Measurements from ENCODE around the gene VTI1A.
A peak's percentile ranks its signal among the peaks of the same experiment; 100 is the strongest.

Gene VTI1A

GRCh38 chr10:112766636-112767035, 319.6 kb downstream of the VTI1A start:
- DNase-seq = no peak

- no peak for DNase-seq
Measured at GRCh38 chr10:112767156-112767555, 320.1 kb downstream of the VTI1A start.

GRCh38 chr10:112768121-112768520, 321.1 kb downstream of the VTI1A start:
- no peak for DNase-seq

GRCh38 chr10:112769081-112769480, 322.1 kb downstream of the VTI1A start:
- no peak for DNase-seq

GRCh38 chr10:112769611-112770370, 322.8 kb downstream of the VTI1A start:
- no peak for DNase-seq

GRCh38 chr10:112771733-112772132, 324.7 kb downstream of the VTI1A start:
- no peak for DNase-seq

- no peak for DNase-seq
Measured at GRCh38 chr10:112773783-112774182, 326.8 kb downstream of the VTI1A start.

GRCh38 chr10:112774210-112774609, 327.2 kb downstream of the VTI1A start:
- no peak for DNase-seq

GRCh38 chr10:112774798-112775197, 327.8 kb downstream of the VTI1A start:
- DNase-seq = no peak

- no peak for DNase-seq
Measured at GRCh38 chr10:112775381-112775780, 328.4 kb downstream of the VTI1A start.

GRCh38 chr10:112775892-112776674, 329.1 kb downstream of the VTI1A start:
- peak; percentile 89 for DNase-seq

GRCh38 chr10:112778579-112778978, 331.6 kb downstream of the VTI1A start:
- DNase-seq = no peak

- no peak for DNase-seq
Measured at GRCh38 chr10:112779025-112779770, 332.2 kb downstream of the VTI1A start.

GRCh38 chr10:112782200-112782907, 335.3 kb downstream of the VTI1A start:
- DNase-seq = no peak

GRCh38 chr10:112783351-112784021, 336.5 kb downstream of the VTI1A start:
- DNase-seq = peak; percentile 35

- DNase-seq = peak; percentile 76
Measured at GRCh38 chr10:112784022-112784461, 337.0 kb downstream of the VTI1A start.

GRCh38 chr10:112785089-112785488, 338.1 kb downstream of the VTI1A start:
- DNase-seq = no peak

- no peak for DNase-seq
Measured at GRCh38 chr10:112789248-112789647, 342.2 kb downstream of the VTI1A start.

GRCh38 chr10:112790030-112790429, 343.0 kb downstream of the VTI1A start:
- DNase-seq = no peak

GRCh38 chr10:112790921-112791320, 343.9 kb downstream of the VTI1A start:
- DNase-seq = no peak

GRCh38 chr10:112791447-112791846, 344.4 kb downstream of the VTI1A start:
- no peak for DNase-seq
